SW480 (cell line): ENCODE measurements around the gene GRP.

Experiments
- DNase-seq: peaks from one replicate; pipeline ENCODE4 v3.0.0-alpha.2; 2016; ENCODE audit warnings: low spot score

Gene GRP

GRCh38 chr18:59219672-59220163 lies at the start of gene GRP:
TSS of gene GRP (plus strand) at chr18:59220158. CDS start at chr18:59220266, 108 bp downstream.
- no peak for DNase-seq

- peak; percentile 1 for DNase-seq
Measured at GRCh38 chr18:59172664-59173249, 47.2 kb upstream of the GRP start.

DNA sequence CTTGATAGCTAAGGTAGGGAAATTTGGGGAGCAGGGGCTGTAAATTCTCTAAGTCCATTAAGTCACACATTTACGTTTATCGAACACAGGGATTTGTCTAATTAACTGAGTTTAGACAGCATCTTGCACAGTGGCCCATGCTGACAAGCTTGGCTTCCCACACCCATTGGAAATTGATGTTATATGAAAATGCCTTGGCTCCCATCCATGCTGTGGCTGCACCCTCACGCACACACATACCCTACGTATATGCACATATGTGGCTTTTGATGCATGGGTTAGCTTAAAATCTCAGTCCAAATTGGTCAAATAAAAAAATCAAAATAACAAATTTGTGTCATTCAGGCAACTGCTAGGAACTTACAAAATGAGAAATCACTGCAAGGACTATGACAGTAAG lies 42.5 kb upstream of the GRP start:
- no peak for DNase-seq

- DNase-seq: no peak
Measured at GRCh38 chr18:59180150-59180845, 39.7 kb upstream of the GRP start.

DNA sequence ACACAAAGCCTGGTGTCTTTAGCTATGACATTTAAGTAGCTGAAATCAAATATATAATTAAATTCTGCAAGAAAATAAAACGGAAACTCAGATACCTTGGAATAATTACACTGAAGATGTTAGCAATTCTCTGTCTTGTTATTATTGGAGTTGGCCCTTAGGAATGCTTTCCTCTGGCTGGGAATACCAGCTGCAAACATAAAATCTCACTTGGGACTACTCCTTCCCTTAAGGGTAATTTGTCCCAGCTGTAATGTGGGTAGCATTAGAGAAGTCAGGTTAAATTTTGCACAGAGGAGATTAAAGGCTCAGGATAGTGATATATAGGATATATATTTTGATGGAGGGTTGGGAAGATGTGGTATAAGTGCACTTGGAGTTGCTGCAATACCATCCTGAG lies 37.3 kb upstream of the GRP start:
- DNase-seq: no peak

GRCh38 chr18:59189008-59189407 lies 30.9 kb upstream of the GRP start:
- DNase-seq: no peak

GRCh38 chr18:59189746-59190145 lies 30.2 kb upstream of the GRP start:
- no peak for DNase-seq

GRCh38 chr18:59196161-59196725 lies 23.7 kb upstream of the GRP start:
- no peak for DNase-seq

GRCh38 chr18:59197636-59198035 lies 22.3 kb upstream of the GRP start:
- no peak for DNase-seq

DNA sequence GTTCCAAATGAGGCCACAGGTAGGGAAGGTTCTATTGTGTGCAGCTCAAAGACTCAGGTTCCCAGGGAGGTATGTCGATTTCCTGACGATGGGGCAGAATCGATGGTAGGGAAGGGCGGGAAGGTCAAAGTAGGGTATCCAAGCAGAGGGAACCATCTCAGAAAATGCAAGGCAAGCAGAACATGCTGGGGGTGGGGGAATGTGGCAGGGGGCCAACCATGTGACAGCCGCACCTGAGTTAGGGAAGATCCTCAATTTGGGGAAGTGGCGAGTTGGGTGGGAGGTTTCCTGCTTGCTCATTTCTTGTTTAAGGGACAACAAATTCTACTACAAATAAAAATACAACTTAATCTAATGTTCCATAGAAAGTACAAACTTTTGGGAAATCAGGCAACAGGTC lies 21.7 kb upstream of the GRP start:
- DNase-seq: no peak

GRCh38 chr18:59200787-59201186 lies 19.2 kb upstream of the GRP start:
- DNase-seq: no peak

GRCh38 chr18:59202258-59202820 lies 17.6 kb upstream of the GRP start:
- no peak for DNase-seq

GRCh38 chr18:59207506-59207905 lies 12.5 kb upstream of the GRP start:
- no peak for DNase-seq

GRCh38 chr18:59208602-59209125 lies 11.3 kb upstream of the GRP start:
- DNase-seq: no peak

DNA sequence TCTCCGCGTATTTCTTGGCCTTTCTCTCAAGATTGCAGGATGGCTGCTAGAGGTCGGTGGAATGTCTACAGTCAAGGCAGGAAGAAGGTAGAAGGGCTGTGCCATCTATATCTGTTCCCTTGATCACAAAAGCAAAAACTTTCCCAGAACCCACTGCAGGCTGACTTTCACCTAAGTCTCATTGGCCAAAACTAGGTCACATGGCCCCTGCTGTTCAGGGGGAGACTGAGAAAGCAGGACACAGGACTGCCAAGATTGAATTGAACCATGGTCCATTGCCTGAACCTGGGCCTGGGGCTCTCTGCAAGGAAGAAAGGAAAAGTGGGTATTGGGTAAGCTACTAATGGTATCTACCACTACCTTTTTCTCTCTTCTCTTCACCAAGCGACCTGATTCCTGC lies 9.7 kb upstream of the GRP start:
- DNase-seq: no peak

DNA sequence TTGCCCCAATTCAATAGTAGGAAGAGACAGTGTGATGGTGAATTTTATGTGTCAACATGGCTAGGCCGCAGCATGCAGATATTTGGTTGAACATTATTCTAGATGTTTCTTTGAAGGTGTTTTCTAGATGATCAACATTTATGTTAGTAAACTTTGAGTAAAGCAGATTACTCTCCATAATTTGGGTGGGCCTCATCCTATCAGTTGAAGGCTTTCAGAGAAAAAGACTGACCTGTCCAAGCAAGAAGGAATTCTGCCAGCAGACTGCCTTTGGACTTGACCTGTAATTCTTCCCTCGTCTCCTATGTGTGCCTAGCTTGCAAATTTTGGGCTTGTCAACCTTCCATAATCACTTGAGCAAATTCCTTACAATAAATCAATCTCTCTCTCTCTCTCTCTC lies 8.3 kb upstream of the GRP start:
- no peak for DNase-seq

DNA sequence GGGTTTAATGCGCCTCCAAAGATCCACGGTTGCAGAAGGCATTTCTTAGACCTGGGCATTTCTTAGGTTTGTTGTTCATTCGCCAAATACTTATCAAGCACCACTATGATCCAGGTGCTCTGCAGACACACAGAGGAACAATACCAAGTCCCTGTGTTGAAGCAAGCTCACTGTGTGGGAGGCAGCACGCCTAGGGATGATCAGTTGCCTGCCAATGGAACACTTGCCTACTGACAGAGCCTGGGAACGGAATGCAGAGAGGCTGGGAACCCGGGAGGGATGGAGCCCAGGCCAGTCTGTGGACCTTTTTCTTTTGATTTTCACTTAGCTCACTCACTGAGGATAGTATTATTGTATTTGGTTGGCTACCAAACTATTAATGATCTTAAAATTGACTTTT lies 1.9 kb upstream of the GRP start:
- no peak for DNase-seq

- no peak for DNase-seq
Measured at GRCh38 chr18:59220164-59220783, 316 bp downstream of the GRP start.

DNA sequence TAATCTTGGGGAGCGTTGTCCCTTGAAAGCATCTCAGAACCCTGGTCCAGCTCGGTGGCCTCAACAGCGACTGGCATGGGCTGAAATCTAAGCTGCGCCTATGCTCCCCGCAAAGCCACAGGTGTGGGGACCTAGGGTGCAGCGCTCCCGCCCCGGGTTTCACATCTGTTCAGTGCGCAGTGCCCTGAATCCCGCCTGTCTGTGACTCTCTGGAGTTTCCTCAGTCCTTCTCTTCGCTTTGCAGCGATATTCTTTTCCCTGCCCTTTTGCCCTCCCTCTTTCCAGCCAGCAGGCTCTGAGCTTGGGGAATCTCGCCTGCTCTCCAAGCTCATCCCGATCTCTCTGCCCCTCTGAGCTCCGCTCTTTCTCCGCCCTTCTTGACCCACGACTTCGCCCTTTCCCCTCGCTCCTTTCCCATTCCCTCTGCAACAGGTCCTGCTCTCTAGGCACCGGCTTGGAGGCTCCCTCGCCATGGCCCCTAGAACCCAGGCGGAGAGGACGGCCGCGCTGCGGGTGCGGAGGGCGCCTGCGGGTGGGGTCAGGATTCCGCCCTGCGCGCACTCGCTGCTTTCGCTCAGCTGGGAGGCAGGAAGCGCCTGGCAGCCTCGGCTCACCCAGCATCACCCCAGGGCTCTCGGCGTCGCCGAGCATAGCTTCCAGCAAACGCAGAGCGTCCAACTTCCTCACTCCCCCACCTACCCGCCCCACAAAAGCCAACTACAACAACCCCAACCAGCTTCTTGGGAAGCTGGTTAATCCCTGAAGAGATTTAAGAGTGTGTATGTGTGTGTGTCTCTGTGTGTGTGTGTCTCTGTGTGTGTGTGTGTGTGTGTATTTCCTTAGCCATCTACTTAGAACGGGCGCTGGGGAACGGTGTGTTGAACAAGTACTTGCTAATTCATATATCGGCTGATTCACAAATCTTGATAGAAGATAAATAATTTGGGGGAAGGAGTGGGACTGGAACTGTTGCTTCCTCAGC lies 1.1 kb downstream of the GRP start:
- DNase-seq: no peak

GRCh38 chr18:59222341-59222740 lies 2.4 kb downstream of the GRP start:
- DNase-seq: no peak

- no peak for DNase-seq
Measured at GRCh38 chr18:59228351-59228750, 8.4 kb downstream of the GRP start.
